HepG2 (cell line): ENCODE data around the gene KIFC1. TPM values are rescaled to one million over a fixed set of nuclear protein-coding genes. Genes with fewer than 3 reads are reported as not detected.

Source experiments
- CEBPB ChIP-seq: IDR thresholded peaks from 2 replicates; pipeline ENCODE4 v1.6.1; 2011; ENCODE audit warnings: low read depth, low read length, improper control_type of control experiment, borderline replicate concordance
- EEA1 ChIP-seq: sonication (generic); formaldehyde crosslinking; IDR thresholded peaks from 2 replicates; pipeline ENCODE4 v1.5.1; 2020; ENCODE audit warnings: mild to moderate bottlenecking, missing genetic modification reagents, borderline replicate concordance
- EZH2 ChIP-seq: conservative IDR thresholded peaks from 2 replicates; pipeline ENCODE4 v1.6.1; 2012; ENCODE audit warnings: mild to moderate bottlenecking, low read depth, low read length, moderate library complexity
- ISL2 ChIP-seq: sonication (generic); formaldehyde crosslinking; IDR thresholded peaks from 2 replicates; pipeline ENCODE4 v1.5.0; 2020; ENCODE audit warnings: missing genetic modification reagents
- NCOA1 ChIP-seq: sonication (generic); formaldehyde crosslinking; IDR thresholded peaks from 2 replicates; pipeline ENCODE4 v1.9.0; 2021; ENCODE audit warnings: missing genetic modification reagents
- RFXAP ChIP-seq: sonication (generic); formaldehyde crosslinking; IDR thresholded peaks from 2 replicates; pipeline ENCODE4 v1.4.0; 2020; ENCODE audit warnings: missing genetic modification reagents, borderline replicate concordance
- SAP130 ChIP-seq: IDR thresholded peaks from 2 replicates; pipeline ENCODE4 v1.6.1; 2016; ENCODE audit warnings: low read depth
- SKI ChIP-seq: fragments of 450-650 bp; IDR thresholded peaks from one replicate; pipeline ENCODE4 v1.6.1; 2018; ENCODE audit warnings: mild to moderate bottlenecking; ENCODE audit not compliant: partially characterized antibody
- SRSF1 ChIP-seq: fragments of 200-400 bp; formaldehyde crosslinking; optimal IDR thresholded peaks from 2 replicates; pipeline ENCODE3; 2017; ENCODE audit warnings: mild to moderate bottlenecking, low read depth, low read length, moderate library complexity
- TGIF2 ChIP-seq: IDR thresholded peaks from 2 replicates; pipeline ENCODE4 v1.6.1; 2016; ENCODE audit warnings: control low read depth, missing compliant biosample characterization
- ZNF224 ChIP-seq: sonication (generic); formaldehyde crosslinking; IDR thresholded peaks from 2 replicates; pipeline ENCODE4 v1.5.0; 2020; ENCODE audit warnings: mild to moderate bottlenecking, missing genetic modification reagents
- ZNF589 ChIP-seq: sonication (generic); formaldehyde crosslinking; conservative IDR thresholded peaks from 2 replicates; pipeline ENCODE4 v1.8.0; 2022; ENCODE audit warnings: mild to moderate bottlenecking, moderate library complexity, missing genetic modification reagents
- ZNF629 ChIP-seq: sonication (generic); formaldehyde crosslinking; conservative IDR thresholded peaks from 2 replicates; pipeline ENCODE4 v1.5.0; 2020; ENCODE audit warnings: missing genetic modification reagents
- ZNF709 ChIP-seq: sonication (generic); formaldehyde crosslinking; IDR thresholded peaks from 2 replicates; pipeline ENCODE4 v1.5.0; 2020; ENCODE audit warnings: mild to moderate bottlenecking, missing genetic modification reagents
- ZNF713 ChIP-seq: sonication (generic); formaldehyde crosslinking; IDR thresholded peaks from 2 replicates; pipeline ENCODE4 v1.4.0; 2020; ENCODE audit warnings: mild to moderate bottlenecking, missing genetic modification reagents
- ZSCAN30 ChIP-seq: sonication (generic); formaldehyde crosslinking; IDR thresholded peaks from 2 replicates; pipeline ENCODE4 v1.5.0; 2020; ENCODE audit warnings: mild to moderate bottlenecking, missing genetic modification reagents
- polyA plus RNA-seq, 8 experiments: library from polyadenylated mRNA; depleted of rRNA in 3 of 8; stranded (reverse) in 7 of 8; unstranded in 1 of 8; fragments of >200 nt; fragmentation: Illumina TruSeq in 4 of 8; extraction: Trizol in 4 of 8; gene quantifications; 2 replicates each; pipeline versions ENCODE4 v1.2.1 to v1.2.3, GENCODE V29; 2011 to 2016; ENCODE audit warnings: low read depth in 4 of 8, missing spikeins in 1 of 8, mixed read lengths in 1 of 8; ENCODE audit not compliant: insufficient read depth in 1 of 8
- total RNA-seq, 5 experiments: library from RNA; depleted of rRNA; stranded (reverse); fragments of >200 nt; fragmentation: Illumina TruSeq; extraction: Trizol; gene quantifications; 2 replicates each; pipeline ENCODE4 v1.2.3, GENCODE V29; 2016; ENCODE audit warnings: low read depth in 1 of 5
- TF ChIP-seq, protein P1 (sequence below): sonication (generic); formaldehyde crosslinking; IDR thresholded peaks from 2 replicates; pipeline ENCODE4 v1.4.0; 2020; ENCODE audit warnings: missing genetic modification reagents, borderline replicate concordance
- TF ChIP-seq, protein P2 (sequence below): sonication (generic); formaldehyde crosslinking; IDR thresholded peaks from 2 replicates; pipeline ENCODE4 v1.5.1; 2020; ENCODE audit warnings: missing genetic modification reagents, mild to moderate bottlenecking, borderline replicate concordance
- TF ChIP-seq, protein P3 (sequence below): sonication (generic); formaldehyde crosslinking; IDR thresholded peaks from 2 replicates; pipeline ENCODE4 v1.4.0; 2020; ENCODE audit warnings: missing genetic modification reagents
- TF ChIP-seq, protein P4 (sequence below): fragments of 450-650 bp; IDR thresholded peaks from 2 replicates; pipeline ENCODE4 v1.6.1; 2017
- TF ChIP-seq, protein P5 (sequence below): sonication (generic); formaldehyde crosslinking; IDR thresholded peaks from 2 replicates; pipeline ENCODE4 v1.8.1; 2023; ENCODE audit warnings: missing genetic modification reagents, mild to moderate bottlenecking, borderline replicate concordance

The KIFC1 gene
- total and polyA plus RNA-seq, 2 of the 13 experiments (the other 11 are each of a cell fraction or from before 2014, with no cell fraction given): 25.0 to 45.5 TPM

DNA sequence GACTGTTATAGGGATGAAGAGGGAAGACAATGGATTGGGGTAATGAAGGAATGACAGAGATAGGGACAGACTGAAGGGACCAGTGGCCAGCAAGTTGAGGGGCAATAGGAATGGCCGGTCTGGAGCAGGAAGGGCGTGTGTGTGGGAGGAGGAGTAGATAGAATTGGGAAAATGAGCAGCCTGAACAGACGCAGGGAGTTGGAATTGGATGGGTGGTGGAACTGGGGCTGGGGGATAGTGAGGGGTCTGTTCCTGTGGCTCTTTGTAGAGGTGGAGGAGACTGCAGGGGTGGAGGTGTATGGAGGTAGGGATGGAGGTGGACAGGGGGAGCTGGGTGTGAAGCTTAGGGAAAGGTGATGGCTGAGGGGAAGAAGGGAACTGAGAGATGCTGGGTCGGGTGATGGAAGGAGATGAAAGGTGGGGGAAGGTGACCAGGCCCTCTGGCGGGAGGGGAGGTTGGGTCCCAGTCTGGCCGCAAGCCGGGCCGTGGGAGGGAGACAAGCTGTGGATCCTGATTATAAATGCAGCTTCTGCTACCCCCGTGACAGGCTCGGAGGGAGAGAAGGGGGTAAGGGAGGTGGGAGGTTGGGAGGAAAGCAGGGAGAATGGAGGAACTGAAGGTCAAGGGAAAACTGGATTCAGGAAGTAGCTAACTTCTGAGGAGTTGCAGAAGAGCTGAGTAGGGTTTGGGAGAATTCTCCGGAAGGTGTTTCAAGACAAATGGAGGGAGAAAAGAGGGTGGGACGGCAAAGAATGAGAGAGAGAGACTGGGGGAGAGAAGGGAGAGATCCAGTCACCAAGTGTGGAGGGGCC lies 33.4 kb downstream of the KIFC1 start (continued):
- TF ChIP-seq, protein P1, sequence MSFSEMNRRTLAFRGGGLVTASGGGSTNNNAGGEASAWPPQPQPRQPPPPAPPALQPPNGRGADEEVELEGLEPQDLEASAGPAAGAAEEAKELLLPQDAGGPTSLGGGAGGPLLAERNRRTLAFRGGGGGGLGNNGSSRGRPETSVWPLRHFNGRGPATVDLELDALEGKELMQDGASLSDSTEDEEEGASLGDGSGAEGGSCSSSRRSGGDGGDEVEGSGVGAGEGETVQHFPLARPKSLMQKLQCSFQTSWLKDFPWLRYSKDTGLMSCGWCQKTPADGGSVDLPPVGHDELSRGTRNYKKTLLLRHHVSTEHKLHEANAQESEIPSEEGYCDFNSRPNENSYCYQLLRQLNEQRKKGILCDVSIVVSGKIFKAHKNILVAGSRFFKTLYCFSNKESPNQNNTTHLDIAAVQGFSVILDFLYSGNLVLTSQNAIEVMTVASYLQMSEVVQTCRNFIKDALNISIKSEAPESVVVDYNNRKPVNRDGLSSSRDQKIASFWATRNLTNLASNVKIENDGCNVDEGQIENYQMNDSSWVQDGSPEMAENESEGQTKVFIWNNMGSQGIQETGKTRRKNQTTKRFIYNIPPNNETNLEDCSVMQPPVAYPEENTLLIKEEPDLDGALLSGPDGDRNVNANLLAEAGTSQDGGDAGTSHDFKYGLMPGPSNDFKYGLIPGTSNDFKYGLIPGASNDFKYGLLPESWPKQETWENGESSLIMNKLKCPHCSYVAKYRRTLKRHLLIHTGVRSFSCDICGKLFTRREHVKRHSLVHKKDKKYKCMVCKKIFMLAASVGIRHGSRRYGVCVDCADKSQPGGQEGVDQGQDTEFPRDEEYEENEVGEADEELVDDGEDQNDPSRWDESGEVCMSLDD (CRISPR knock-in tag): no peak
- TF ChIP-seq ZNF713 (CRISPR knock-in tag) (0 out of 2 replicates have a peak, but pooled peaks have one; percentile 76), EEA1 (CRISPR knock-in tag) (peak; percentile 60; the same call in 1 of the 2 replicates), ZNF224 (CRISPR knock-in tag) (no peak), ZSCAN30 (CRISPR knock-in tag) (no peak), ZNF629 (no peak), RFXAP (CRISPR knock-in tag) (no peak), ISL2 (peak; percentile 5; the same call in 1 of the 2 replicates), NCOA1 (CRISPR knock-in tag) (0 out of 2 replicates have a peak, but pooled peaks have one; percentile 49), EZH2 (no peak), CEBPB (no peak), SAP130 (CRISPR knock-in tag) (no peak), TGIF2 (CRISPR knock-in tag) (no peak), SRSF1 (no peak), ZNF709 (CRISPR knock-in tag) (peak; percentile 37; the same call in 1 of the 2 replicates), ZNF589 (0 out of 2 replicates have a peak, but pooled peaks have one; percentile 39), SKI (no peak)
- TF ChIP-seq, protein P2, sequence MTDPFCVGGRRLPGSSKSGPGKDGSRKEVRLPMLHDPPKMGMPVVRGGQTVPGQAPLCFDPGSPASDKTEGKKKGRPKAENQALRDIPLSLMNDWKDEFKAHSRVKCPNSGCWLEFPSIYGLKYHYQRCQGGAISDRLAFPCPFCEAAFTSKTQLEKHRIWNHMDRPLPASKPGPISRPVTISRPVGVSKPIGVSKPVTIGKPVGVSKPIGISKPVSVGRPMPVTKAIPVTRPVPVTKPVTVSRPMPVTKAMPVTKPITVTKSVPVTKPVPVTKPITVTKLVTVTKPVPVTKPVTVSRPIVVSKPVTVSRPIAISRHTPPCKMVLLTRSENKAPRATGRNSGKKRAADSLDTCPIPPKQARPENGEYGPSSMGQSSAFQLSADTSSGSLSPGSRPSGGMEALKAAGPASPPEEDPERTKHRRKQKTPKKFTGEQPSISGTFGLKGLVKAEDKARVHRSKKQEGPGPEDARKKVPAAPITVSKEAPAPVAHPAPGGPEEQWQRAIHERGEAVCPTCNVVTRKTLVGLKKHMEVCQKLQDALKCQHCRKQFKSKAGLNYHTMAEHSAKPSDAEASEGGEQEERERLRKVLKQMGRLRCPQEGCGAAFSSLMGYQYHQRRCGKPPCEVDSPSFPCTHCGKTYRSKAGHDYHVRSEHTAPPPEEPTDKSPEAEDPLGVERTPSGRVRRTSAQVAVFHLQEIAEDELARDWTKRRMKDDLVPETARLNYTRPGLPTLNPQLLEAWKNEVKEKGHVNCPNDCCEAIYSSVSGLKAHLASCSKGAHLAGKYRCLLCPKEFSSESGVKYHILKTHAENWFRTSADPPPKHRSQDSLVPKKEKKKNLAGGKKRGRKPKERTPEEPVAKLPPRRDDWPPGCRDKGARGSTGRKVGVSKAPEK (CRISPR knock-in tag): 0 out of 2 replicates have a peak, but pooled peaks have one; percentile 27
- TF ChIP-seq, protein P3, sequence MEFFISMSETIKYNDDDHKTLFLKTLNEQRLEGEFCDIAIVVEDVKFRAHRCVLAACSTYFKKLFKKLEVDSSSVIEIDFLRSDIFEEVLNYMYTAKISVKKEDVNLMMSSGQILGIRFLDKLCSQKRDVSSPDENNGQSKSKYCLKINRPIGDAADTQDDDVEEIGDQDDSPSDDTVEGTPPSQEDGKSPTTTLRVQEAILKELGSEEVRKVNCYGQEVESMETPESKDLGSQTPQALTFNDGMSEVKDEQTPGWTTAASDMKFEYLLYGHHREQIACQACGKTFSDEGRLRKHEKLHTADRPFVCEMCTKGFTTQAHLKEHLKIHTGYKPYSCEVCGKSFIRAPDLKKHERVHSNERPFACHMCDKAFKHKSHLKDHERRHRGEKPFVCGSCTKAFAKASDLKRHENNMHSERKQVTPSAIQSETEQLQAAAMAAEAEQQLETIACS (CRISPR knock-in tag): no peak
- TF ChIP-seq, protein P4, sequence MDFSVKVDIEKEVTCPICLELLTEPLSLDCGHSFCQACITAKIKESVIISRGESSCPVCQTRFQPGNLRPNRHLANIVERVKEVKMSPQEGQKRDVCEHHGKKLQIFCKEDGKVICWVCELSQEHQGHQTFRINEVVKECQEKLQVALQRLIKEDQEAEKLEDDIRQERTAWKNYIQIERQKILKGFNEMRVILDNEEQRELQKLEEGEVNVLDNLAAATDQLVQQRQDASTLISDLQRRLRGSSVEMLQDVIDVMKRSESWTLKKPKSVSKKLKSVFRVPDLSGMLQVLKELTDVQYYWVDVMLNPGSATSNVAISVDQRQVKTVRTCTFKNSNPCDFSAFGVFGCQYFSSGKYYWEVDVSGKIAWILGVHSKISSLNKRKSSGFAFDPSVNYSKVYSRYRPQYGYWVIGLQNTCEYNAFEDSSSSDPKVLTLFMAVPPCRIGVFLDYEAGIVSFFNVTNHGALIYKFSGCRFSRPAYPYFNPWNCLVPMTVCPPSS: no peak
- TF ChIP-seq, protein P5, sequence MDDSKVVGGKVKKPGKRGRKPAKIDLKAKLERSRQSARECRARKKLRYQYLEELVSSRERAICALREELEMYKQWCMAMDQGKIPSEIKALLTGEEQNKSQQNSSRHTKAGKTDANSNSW (CRISPR knock-in tag): no peak
